Measurements from ENCODE around the gene MAD1L1.

DNA sequence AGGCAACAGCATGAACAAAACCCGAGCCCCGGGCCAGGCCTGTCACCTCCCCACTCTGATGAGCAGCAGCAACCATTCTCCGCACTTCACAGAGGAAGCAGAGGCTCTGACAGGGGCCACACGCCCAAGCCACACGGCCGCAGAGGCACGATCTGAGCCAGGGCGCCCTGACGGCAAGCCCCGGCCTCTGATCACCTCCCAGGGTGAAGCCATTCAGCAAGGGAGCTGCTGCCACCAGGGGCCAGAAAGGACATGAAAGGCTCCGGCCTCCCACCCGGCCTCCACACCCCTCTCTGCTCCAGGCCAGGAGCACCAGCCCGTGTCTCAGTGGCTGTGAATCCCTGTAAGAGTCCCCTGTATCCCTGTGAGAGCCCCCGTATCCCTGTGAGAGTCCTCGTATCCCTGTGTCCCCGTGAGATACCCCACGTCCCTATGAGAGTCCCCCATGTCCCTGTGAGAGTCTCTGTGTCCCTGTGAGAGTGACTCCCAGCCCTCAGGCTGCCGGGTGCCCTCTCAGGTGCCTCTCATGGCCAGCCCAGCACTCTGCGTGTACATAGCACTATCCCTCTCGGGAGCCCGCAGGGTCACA, 187.8 kb downstream of the MAD1L1 start:
- TF ChIP-seq, protein P1, sequence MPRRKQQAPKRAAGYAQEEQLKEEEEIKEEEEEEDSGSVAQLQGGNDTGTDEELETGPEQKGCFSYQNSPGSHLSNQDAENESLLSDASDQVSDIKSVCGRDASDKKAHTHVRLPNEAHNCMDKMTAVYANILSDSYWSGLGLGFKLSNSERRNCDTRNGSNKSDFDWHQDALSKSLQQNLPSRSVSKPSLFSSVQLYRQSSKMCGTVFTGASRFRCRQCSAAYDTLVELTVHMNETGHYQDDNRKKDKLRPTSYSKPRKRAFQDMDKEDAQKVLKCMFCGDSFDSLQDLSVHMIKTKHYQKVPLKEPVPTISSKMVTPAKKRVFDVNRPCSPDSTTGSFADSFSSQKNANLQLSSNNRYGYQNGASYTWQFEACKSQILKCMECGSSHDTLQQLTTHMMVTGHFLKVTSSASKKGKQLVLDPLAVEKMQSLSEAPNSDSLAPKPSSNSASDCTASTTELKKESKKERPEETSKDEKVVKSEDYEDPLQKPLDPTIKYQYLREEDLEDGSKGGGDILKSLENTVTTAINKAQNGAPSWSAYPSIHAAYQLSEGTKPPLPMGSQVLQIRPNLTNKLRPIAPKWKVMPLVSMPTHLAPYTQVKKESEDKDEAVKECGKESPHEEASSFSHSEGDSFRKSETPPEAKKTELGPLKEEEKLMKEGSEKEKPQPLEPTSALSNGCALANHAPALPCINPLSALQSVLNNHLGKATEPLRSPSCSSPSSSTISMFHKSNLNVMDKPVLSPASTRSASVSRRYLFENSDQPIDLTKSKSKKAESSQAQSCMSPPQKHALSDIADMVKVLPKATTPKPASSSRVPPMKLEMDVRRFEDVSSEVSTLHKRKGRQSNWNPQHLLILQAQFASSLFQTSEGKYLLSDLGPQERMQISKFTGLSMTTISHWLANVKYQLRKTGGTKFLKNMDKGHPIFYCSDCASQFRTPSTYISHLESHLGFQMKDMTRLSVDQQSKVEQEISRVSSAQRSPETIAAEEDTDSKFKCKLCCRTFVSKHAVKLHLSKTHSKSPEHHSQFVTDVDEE (CRISPR knock-in tag; IDR thresholded peaks at IDR 0.05) = no peak
- no peak for TF ChIP-seq CSDC2 (CRISPR knock-in tag; IDR thresholded peaks at IDR 0.05)
- no peak for TF ChIP-seq ZFP30 (CRISPR knock-in tag; IDR thresholded peaks at IDR 0.05)
- TF ChIP-seq, protein P2, sequence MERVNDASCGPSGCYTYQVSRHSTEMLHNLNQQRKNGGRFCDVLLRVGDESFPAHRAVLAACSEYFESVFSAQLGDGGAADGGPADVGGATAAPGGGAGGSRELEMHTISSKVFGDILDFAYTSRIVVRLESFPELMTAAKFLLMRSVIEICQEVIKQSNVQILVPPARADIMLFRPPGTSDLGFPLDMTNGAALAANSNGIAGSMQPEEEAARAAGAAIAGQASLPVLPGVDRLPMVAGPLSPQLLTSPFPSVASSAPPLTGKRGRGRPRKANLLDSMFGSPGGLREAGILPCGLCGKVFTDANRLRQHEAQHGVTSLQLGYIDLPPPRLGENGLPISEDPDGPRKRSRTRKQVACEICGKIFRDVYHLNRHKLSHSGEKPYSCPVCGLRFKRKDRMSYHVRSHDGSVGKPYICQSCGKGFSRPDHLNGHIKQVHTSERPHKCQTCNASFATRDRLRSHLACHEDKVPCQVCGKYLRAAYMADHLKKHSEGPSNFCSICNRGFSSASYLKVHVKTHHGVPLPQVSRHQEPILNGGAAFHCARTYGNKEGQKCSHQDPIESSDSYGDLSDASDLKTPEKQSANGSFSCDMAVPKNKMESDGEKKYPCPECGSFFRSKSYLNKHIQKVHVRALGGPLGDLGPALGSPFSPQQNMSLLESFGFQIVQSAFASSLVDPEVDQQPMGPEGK (CRISPR knock-in tag; IDR thresholded peaks at IDR 0.05; ENCODE audit: borderline replicate concordance) = no peak
- TF ChIP-seq, protein P3, sequence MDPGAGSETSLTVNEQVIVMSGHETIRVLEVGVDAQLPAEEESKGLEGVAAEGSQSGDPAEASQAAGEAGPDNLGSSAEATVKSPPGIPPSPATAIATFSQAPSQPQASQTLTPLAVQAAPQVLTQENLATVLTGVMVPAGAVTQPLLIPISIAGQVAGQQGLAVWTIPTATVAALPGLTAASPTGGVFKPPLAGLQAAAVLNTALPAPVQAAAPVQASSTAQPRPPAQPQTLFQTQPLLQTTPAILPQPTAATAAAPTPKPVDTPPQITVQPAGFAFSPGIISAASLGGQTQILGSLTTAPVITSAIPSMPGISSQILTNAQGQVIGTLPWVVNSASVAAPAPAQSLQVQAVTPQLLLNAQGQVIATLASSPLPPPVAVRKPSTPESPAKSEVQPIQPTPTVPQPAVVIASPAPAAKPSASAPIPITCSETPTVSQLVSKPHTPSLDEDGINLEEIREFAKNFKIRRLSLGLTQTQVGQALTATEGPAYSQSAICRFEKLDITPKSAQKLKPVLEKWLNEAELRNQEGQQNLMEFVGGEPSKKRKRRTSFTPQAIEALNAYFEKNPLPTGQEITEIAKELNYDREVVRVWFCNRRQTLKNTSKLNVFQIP (CRISPR knock-in tag; IDR thresholded peaks at IDR 0.05; ENCODE audit: borderline replicate concordance, low read depth) = no peak

Data from SK-N-SH treated with all-trans-retinoic acid at 6 μM for 48 hours (cell line).